Bronchial epithelial cell (primary cell): Measurements from ENCODE around the gene AKNAD1. TPM values are rescaled to one million over a fixed set of nuclear protein-coding genes. Genes with fewer than 3 reads are reported as not detected.
A peak's percentile ranks its signal among the peaks of the same experiment; 100 is the strongest.

ENCODE experiments used
- DNase-seq: peaks from one replicate; pipeline ENCODE4 v3.0.0-alpha.2; 2010; ENCODE audit warnings: low read depth
- FAIRE-seq: peaks from 2 replicates; lab custom pipeline; 2011; peaks lifted over from hg19 to GRCh38; lab: Jason Lieb, UNC
- H3K27me3 ChIP-seq: 2 replicates; pipeline ENCODE4 v1.5.1; 2011; ENCODE audit warnings: low read length; ENCODE audit not compliant: control insufficient read depth, insufficient read depth
- H3K36me3 ChIP-seq: 2 replicates; pipeline ENCODE4 v1.5.1; 2011; ENCODE audit warnings: low read length; ENCODE audit not compliant: control insufficient read depth, insufficient read depth
- H3K4me3 ChIP-seq: 2 replicates; pipeline ENCODE4 v1.5.1; 2011; ENCODE audit warnings: mild to moderate bottlenecking, low read depth, low read length, control low read depth
- total RNA-seq: library from RNA; depleted of rRNA; stranded (reverse); fragments of >200 nt; gene quantifications from 2 replicates; pipeline ENCODE4 v1.2.1, GENCODE V29; 2014
- TF ChIP-seq, protein P1 (sequence below): IDR thresholded peaks from 2 replicates; pipeline ENCODE4 v1.5.1; 2011; ENCODE audit warnings: mild to moderate bottlenecking, moderate library complexity, low read length, control low read depth, inconsistent platforms; ENCODE audit not compliant: insufficient read depth, severe bottlenecking

AKNAD1 gene, protein sequence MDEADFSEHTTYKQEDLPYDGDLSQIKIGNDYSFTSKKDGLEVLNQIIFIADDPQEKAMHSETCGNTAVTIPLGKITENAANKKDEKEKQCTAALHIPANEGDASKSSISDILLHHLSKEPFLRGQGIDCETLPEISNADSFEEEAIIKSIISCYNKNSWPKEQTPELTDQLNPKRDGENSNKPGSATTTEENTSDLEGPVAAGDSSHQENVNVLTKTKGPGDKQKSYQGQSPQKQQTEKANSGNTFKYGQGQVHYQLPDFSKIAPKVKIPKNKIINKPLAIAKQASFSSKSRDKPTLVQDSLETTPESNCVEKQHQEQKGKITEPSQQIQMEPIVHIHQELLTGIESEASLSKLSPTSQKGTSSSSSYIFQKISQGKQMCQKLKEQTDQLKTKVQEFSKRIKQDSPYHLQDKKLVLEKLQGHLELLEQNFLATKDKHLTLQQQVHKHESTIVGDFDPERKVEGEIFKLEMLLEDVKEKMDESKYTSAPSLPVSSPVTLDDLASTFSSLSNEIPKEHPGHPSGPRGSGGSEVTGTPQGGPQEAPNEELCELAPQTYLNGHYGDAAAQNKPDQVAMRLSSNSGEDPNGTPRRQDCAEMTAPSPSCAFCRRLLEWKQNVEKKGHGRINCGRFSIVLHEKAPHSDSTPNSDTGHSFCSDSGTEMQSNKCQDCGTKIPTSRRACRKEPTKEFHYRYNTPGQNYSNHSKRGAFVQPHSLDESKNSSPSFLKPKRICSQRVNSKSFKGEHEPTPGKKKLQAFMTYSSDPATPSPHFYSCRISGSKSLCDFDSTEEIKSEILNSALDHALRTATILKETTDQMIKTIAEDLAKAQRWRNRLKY
- 0.26 TPM in 1 of 2 replicates, not detected in the other for total RNA-seq

DNA sequence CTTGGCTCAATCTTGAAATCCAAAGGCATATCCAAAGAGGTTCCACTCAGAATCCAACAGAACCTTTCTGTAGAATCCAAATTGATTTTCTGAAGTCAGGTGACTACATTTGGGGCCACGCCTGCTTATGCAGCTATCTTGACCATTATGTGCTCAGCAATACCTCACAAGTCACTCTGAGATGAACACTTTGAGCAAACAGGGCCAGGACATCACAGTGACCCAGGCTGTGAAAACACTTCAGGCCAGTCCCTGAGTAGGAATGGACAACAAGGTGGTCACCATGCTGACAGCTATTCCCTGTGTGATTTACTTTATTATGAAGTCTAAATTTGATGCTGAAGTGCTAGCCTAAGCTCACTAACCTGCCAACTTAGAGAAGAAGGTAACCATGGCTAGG lies at the start of gene AKNAD1:
Gene AKNAD1, minus strand, starts transcription at position 101 of the 400 bp plus-strand sequence. CDS start 4,430 bp downstream, outside the sequence.
- H3K27me3 ChIP-seq: no peaks in the 10 kb centered on the region
- no peaks in the 10 kb centered on the region for H3K36me3 ChIP-seq
- no peak within 1 kb of the TSS for H3K4me3 ChIP-seq
- TF ChIP-seq, protein P1, sequence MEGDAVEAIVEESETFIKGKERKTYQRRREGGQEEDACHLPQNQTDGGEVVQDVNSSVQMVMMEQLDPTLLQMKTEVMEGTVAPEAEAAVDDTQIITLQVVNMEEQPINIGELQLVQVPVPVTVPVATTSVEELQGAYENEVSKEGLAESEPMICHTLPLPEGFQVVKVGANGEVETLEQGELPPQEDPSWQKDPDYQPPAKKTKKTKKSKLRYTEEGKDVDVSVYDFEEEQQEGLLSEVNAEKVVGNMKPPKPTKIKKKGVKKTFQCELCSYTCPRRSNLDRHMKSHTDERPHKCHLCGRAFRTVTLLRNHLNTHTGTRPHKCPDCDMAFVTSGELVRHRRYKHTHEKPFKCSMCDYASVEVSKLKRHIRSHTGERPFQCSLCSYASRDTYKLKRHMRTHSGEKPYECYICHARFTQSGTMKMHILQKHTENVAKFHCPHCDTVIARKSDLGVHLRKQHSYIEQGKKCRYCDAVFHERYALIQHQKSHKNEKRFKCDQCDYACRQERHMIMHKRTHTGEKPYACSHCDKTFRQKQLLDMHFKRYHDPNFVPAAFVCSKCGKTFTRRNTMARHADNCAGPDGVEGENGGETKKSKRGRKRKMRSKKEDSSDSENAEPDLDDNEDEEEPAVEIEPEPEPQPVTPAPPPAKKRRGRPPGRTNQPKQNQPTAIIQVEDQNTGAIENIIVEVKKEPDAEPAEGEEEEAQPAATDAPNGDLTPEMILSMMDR: no peak
- DNase-seq (no peak), FAIRE-seq (peak; percentile 13)

DNA sequence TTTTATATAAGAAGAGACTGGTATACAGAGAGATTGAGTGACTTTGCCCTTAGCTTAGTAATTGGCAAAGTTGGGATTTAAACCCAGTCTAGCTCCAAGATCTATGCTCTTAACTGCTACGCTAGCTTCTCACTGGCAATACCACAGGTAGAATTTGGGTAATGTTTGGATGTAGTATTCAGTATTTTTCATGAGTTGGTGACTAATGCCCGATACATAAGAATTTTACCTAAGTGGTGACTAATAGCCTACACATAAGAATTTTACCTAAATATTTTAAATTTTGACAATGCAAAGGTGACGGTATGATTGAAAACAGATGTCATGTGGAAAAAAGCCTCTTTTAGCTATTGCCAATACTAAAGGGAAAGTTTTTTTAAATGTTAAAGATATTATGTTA lies 44.2 kb upstream of the AKNAD1 start:
- FAIRE-seq: no peak
- H3K36me3 ChIP-seq: peaks cover 8% of the 10 kb centered on the region
- peak; percentile 58 for DNase-seq

DNA sequence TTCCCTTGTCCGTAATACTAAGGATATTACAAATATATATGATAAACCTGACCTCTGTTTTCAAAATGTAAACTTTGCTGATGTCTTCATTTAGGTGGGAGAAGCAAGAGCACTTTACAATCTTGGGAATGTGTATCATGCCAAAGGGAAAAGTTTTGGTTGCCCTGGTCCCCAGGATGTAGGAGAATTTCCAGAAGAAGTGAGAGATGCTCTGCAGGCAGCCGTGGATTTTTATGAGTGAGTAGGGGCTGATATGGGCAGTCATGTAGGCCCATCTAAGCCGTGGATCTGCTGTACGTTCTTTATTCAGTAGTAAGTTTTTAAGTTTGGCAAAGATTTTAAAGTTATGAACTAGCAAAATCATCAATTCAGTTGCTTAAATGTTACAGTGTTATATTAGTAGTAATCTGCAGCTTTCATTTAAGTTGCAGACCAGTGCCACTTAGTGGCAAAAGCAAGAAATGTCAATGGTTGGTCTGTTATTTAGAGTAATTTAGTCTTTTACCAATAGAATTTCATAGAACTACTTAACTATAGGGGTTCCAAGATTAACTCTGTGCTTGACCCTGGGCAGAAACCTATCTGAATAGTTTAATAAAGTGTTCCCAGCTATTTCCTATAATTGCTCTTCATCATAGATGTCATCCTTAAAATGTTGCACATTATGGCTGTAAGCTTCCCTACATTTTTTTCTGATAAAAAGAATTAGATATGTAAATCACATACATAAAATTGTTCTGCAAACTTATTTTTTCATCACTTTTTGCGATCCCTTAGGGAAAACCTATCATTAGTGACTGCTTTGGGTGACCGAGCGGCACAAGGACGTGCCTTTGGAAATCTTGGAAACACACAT lies 41.2 kb upstream of the AKNAD1 start:
- no peak overlapping the region for H3K4me3 ChIP-seq
- peaks cover 4% of the 10 kb centered on the region for H3K36me3 ChIP-seq
- DNase-seq (peak; percentile 70), FAIRE-seq (no peak)
- TF ChIP-seq, protein P1: peak; percentile 41
- H3K27me3 ChIP-seq: no peaks in the 10 kb centered on the region

More for the DNA sequence above, 44.2 kb upstream of the AKNAD1 start:
- no peak overlapping the region for H3K4me3 ChIP-seq
- TF ChIP-seq, protein P1: no peak
- no peaks in the 10 kb centered on the region for H3K27me3 ChIP-seq

DNA sequence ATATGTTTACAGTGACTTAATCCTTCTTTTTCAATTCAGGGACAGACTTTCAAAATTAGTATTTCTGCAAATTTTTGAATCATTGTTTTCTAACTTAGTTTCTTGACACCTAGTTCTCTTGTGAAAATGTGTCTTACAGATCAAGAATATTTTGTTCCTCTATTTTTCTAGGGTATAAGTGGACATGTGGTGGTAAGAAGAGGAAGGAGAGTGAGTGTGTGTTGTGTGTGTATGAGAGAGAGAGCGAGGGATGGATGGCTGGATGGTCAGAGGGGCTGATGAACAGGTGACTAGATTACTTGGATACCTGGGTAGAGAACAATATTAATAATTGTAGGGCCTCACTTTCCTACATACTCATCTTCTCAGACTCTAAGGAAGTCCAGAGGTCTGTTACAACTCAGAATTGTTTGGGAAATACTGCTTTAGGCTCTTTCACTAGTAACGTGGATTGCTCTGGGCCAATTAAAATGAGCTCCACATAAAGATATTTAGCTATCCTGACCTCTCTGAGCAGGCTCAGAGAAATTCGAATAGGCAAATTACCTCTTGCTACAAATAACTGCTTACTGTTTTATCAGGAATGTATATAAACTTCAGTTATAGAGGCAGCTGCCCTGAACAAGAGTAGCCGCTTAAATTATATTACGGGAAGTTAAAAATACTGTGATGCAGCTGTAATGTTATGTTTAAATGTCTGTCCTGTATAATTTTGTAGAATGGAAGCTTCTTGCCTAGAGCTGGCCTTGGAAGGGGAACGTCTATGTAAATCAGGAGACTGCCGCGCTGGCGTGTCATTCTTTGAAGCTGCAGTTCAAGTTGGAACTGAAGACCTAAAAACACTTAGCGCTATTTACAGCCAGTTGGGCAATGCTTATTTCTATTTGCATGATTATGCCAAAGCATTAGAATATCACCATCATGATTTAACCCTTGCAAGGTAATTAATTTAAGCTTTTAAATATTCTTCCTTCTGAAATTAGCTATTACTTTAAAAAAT lies 39.6 kb upstream of the AKNAD1 start:
- no peak for FAIRE-seq
- H3K36me3 ChIP-seq: peaks cover 3% of the 10 kb centered on the region
- DNase-seq: no peak
- no peak overlapping the region for H3K4me3 ChIP-seq
- TF ChIP-seq, protein P1: no peak
- no peaks in the 10 kb centered on the region for H3K27me3 ChIP-seq

DNA sequence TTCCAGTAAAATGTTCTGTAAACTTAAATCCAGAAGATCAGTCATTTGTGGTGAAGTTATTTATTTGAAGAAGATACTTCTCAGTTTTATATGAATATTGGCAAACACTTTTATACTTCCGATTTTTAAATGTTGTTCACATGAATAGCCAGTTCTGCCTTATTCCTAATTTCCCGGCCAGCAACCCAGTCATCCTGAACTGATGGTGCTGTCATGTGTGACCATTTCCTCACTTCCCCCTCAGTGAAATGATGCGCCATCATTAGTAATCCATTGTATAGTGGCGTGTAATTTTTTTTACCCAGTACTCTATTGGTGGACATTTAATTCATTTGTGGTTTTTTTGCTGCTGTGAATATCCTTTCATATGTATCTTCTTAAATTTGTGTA lies 36.2 kb upstream of the AKNAD1 start:
- TF ChIP-seq, protein P1: no peak
- Histone ChIP-seq H3K27me3 (no peaks in the 10 kb centered on the region), H3K36me3 (no peaks in the 10 kb centered on the region), H3K4me3 (no peak overlapping the region)
- FAIRE-seq: no peak
- DNase-seq: peak; percentile 38
